GM10266 (cell line): Measurements from ENCODE around the gene PDCD1.
A peak's percentile ranks its signal among the peaks of the same experiment; 100 is the strongest.
"Not testable (repeated sequence)": the region's sequence is repeated elsewhere in the genome, so short reads cannot be mapped to it uniquely, and the experiment has no call there.

Source experiments
- DNase-seq: peaks from one replicate; pipeline ENCODE4 v3.0.0; 2012; ENCODE audit errors: extremely low spot score
- TF ChIP-seq, protein P1 (sequence below): IDR thresholded peaks from 2 replicates; pipeline ENCODE4 v1.5.1; 2012; ENCODE audit warnings: mild to moderate bottlenecking, low read depth; ENCODE audit not compliant: control insufficient read depth, insufficient read depth; ENCODE audit errors: missing control alignments

The PDCD1 gene

DNA sequence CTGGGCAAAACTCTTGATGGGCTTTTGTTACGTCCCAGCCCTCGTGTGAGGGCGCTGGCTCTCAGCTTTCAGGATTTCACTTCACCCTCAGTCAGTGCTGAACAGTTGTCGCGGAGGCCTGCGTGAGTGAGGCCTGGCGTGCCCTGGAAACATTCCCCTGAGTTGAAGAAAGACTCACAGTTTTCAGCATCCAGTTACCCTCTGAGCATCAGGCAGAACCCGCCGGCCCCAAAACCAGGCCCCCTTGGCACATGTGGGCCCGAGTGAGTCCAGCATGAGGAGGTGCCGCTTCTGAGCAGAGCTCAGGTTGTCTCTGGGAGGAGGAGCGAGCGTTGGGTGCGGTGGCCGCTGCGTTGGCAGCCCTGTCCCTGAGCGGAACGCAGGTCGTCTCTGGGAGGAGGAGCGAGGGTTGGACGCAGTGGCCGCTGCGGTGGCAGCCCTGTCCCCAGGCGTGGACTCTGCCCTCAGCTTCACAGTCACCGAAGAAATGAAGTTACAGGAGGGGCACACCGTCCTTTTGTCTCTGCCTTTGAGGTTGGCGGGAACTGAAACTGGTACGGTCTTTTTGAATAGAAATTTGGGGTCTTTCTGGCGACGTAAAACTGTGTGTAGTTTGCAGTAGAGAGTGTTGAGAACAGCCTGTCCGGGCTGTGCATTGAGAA lies 49.8 kb downstream of the PDCD1 start, which contains the start of gene NEU4:
Gene NEU4, plus strand, starts transcription at position 473 of the 662 bp plus-strand sequence. CDS start 5,292 bp downstream, outside the sequence.
- no peak for DNase-seq
- TF ChIP-seq, protein P1, sequence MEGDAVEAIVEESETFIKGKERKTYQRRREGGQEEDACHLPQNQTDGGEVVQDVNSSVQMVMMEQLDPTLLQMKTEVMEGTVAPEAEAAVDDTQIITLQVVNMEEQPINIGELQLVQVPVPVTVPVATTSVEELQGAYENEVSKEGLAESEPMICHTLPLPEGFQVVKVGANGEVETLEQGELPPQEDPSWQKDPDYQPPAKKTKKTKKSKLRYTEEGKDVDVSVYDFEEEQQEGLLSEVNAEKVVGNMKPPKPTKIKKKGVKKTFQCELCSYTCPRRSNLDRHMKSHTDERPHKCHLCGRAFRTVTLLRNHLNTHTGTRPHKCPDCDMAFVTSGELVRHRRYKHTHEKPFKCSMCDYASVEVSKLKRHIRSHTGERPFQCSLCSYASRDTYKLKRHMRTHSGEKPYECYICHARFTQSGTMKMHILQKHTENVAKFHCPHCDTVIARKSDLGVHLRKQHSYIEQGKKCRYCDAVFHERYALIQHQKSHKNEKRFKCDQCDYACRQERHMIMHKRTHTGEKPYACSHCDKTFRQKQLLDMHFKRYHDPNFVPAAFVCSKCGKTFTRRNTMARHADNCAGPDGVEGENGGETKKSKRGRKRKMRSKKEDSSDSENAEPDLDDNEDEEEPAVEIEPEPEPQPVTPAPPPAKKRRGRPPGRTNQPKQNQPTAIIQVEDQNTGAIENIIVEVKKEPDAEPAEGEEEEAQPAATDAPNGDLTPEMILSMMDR = no peak

DNA sequence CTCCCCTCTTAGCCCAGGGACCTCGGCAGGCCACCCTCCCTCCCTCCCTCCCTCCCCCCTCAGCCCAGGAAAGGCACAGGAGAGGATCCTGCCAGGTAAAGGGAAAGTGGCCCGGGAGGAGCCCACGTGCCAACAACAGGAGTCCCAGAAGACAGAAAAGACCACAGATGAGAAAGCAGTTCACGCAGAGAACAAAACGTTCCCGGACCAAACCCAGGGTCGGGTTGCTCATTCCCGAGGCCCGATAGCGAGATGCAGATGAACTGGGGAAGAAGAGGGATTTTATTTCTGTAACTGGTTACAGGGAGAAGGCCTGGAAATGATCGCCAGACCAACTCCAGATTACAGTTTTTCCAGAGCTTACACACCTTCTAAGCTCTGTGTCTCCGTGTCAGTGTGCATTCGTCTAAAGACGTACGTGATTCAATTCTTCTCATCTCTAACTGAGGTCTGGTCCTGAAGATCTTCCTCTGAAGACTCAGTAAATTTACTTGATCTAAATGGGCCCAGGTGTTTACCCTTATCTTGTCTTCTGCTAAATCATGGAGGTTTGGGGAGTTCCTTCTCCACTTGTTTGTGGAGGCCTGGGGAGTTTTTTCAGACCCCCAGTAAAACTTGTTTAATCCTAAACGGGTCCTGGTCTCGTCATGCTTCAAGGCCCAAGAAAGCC lies 50.5 kb downstream of the PDCD1 start:
- peak; percentile 10 for DNase-seq
- TF ChIP-seq, protein P1 = no peak

DNA sequence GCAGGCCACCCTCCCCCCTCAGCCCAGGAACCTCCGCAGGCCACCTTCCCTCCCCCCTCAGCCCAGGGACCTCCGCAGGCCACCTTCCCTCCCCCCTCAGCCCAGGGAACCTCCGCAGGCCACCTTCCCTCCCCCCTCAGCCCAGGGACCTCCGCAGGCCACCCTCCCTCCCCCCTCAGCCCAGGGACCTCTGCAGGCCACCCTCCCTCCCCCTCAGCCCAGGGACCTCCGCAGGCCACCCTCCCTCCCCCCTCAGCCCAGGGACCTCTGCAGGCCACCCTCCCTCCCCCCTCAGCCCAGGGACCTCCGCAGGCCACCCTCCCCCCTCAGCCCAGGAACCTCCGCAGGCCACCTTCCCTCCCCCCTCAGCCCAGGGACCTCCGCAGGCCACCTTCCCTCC lies 52.5 kb downstream of the PDCD1 start:
- DNase-seq = not testable (repeated sequence)

DNA sequence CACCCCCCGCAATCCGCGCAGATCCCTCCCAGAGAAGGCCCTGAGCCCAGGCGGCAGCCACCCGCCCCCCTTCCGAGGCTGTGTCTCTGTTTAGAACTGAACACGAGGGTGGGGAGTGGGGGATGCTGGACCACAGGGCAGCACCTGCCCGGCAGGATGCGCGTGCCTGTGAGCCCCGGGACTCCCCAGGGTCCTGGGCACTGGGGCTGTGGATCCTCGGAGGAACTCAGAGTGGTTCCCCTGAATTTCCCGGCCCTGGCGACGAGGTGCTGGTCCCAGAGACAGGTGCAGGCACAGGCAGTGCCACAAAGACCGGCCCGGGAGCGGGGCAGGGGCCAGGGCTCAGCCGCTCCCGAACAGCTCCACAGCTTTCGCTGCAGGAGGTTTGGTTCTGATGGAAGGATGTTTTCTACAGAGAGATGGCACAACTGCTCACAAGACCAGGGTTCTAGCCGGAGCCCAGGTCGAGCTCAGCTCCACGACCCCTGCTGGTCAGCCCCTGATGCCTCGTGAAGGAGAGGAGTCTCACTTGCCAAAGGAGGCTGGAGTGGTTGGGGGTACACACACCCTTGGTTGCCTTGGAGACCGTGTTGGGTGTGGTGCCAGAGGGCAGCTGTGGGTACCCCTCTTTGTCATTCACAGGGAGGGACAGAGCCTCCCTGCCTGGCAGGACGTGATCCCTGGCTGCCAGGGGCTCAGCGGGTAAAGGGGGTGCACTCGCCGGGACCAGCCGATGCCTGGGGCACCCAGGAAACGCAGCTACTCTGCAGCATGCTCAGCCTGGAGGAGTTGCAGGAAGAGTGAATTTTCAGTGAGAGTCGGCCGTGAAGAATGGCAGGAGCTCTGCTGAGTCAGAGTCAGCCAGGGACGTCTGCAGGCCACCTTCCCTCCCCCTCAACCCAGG lies 54.1 kb downstream of the PDCD1 start:
- TF ChIP-seq, protein P1 = peak; percentile 26
- peak; percentile 60 for DNase-seq

DNA sequence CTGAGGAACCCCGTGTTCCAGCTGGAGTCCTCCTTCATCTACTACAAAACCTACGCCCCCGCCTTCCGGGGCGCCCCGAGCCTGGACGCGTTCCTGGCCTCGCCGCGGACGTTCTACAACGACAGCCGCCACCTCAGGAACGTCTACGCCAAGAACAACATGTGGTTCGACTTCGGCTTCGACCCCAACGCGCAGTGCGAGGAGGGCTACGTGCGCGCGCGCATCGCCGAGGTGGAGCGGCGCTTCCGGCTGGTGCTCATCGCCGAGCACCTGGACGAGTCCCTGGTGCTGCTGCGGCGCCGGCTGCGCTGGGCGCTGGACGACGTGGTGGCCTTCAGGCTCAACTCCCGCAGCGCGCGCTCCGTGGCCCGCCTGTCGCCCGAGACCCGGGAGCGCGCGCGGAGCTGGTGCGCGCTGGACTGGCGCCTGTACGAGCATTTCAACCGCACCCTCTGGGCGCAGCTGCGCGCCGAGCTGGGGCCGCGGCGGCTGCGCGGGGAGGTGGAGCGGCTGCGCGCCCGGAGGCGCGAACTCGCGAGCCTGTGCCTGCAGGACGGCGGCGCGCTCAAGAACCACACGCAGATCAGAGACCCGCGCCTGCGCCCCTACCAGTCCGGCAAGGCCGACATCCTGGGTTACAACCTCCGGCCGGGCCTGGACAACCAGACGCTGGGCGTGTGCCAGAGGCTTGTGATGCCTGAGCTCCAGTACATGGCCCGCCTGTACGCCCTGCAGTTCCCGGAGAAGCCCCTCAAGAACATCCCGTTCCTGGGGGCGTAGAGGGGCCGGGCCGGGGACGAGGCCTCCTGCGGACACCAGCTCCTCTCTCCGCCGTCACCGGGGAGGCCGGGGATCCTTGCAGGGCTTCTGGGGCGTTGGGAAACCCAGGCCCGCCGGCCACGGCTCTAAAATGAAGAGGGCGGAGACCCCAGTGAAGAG lies 55.0 kb downstream of the PDCD1 start:
- TF ChIP-seq, protein P1 = no peak
- peak; percentile 77 for DNase-seq

DNA sequence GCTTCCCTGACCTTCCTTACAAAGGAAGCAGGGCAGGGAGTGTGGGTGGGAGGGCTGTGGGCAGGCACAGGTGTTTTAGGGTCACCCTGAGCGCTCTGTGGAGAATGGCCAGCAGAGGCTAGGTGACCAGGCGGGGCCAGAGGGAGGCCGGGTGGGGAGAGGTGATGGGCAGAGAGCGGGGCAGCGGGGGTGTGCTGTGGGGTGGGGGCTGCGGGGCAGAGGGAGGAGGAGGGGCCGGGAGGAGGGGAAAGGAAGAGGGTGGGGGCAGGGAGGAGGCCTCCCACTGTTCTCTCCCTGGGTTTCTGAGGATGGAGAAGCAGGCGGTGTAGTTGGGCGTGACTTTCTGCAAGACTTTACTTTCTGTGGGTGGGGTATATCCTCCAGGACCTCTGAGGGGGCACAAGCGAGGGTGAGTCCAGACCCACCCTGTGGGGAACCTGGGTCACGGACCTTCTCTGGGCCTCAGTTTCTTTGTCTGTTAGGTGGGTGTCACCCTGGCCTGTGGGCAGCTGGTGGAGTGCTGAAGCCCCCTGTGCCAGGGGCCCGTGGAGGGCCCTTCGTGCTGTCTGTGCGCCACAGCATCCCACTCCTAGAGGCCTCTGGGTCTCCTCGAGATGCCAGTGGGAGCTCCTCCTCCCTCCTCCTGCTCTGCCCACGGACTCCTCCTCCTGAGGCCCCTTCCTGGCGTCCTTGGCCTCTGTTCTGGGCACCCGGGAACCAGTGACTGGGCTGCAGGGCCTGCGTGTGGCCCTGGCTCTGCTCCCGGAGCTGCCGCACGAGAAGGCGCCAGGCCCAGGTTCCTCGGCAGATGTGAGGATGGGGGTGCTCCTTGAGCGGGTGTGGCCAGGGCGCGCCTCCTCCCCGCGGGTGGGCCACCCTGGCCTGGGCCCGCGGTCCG lies 56.0 kb downstream of the PDCD1 start:
- peak; percentile 27 for DNase-seq
- TF ChIP-seq, protein P1 = no peak
